Ascending aorta (tissue), 2 donors: ENCODE results near the gene SOX5. TPM values are rescaled to one million over a fixed set of nuclear protein-coding genes. Genes with fewer than 3 reads are reported as not detected.

Experiments
- DNase-seq, 2 donors: peaks; one replicate each; pipeline ENCODE4 v3.0.0-alpha.2; 2019; ENCODE audit warnings: low spot score in 2 of 2
- H3K27ac ChIP-seq, 2 donors: fragments of 200-600 bp; sonication (generic); one replicate each; pipeline ENCODE4 v1.5.1; 2016 to 2017; ENCODE audit warnings: mild to moderate bottlenecking in 1 of 2
- H3K27me3 ChIP-seq: fragments of 200-600 bp; sonication (generic); one replicate; pipeline ENCODE4 v1.5.1; 2017
- H3K36me3 ChIP-seq, 2 donors: fragments of 200-600 bp; sonication (generic); one replicate each; pipeline ENCODE4 v1.5.1; 2016
- H3K4me1 ChIP-seq, 2 donors: fragments of 200-600 bp; sonication (generic); one replicate each; pipeline ENCODE4 v1.5.1; 2016 to 2017; ENCODE audit warnings: mild to moderate bottlenecking in 1 of 2
- H3K4me3 ChIP-seq, 2 donors: fragments of 200-600 bp; sonication (generic); one replicate each; pipeline ENCODE4 v1.5.1; 2016 to 2017; ENCODE audit warnings: mild to moderate bottlenecking in 1 of 2
- H3K9me3 ChIP-seq, 2 donors: fragments of 200-600 bp; sonication (generic); one replicate each; pipeline ENCODE4 v1.5.1; 2016
- CTCF ChIP-seq, 3 experiments: fragments of 200-600 bp in 2 of 3; fragments of 450-650 bp in 1 of 3; sonication (generic) in 2 of 3; IDR thresholded peaks; one replicate each; pipeline ENCODE4 v1.5.1; 2016 to 2019; ENCODE audit warnings: antibody characterized with exemption in 3 of 3, mild to moderate bottlenecking in 1 of 3, moderate library complexity in 1 of 3
- intact Hi-C: fragments of 100-400 bp; cut with DNase I; formaldehyde crosslinking; loops from one replicate; pipeline ENCODE4 v1.15.1; 2023
- total RNA-seq: library from RNA; depleted of rRNA; stranded (reverse); fragments of >200 nt; gene quantifications from one replicate; pipeline ENCODE4 v1.1.0, GENCODE V29; 2016

The SOX5 gene
- total RNA-seq, 1 donor from 2014 or later, result 18.2 TPM

- H3K9me3 ChIP-seq, result no peaks in the 10 kb centered on the region
- TF ChIP-seq CTCF (IDR thresholded peaks at IDR 0.05), result no peak
- no peak overlapping the region for H3K4me3 ChIP-seq
- DNase-seq, result no peak
- no peak overlapping the region for H3K27ac ChIP-seq
- no peaks in the 10 kb centered on the region for H3K27me3 ChIP-seq
- H3K4me1 ChIP-seq, result no peaks in the 10 kb centered on the region
- intact Hi-C loops, result no loop called here
- no peaks in the 10 kb centered on the region for H3K36me3 ChIP-seq
Measured at GRCh38 chr12:23847857-23848256, 101.6 kb downstream of the SOX5 start.

GRCh38 chr12:23843958-23844357, 105.5 kb downstream of the SOX5 start:
- no peak for TF ChIP-seq CTCF (IDR thresholded peaks at IDR 0.05)
- no peak overlapping the region for H3K4me3 ChIP-seq
- no peak for DNase-seq
- H3K4me1 ChIP-seq, result no peaks in the 10 kb centered on the region
- no peak overlapping the region for H3K27ac ChIP-seq
- H3K9me3 ChIP-seq, result no peaks in the 10 kb centered on the region
- intact Hi-C loops, result no loop called here
- no peaks in the 10 kb centered on the region for H3K36me3 ChIP-seq
- no peaks in the 10 kb centered on the region for H3K27me3 ChIP-seq

- TF ChIP-seq CTCF (IDR thresholded peaks at IDR 0.05), result no peak
- no peak for DNase-seq
- intact Hi-C loops, result no loop called here
- Histone ChIP-seq H3K27ac (no peak overlapping the region), H3K27me3 (no peaks in the 10 kb centered on the region), H3K9me3 (no peaks in the 10 kb centered on the region), H3K4me1 (no peaks in the 10 kb centered on the region), H3K36me3 (no peaks in the 10 kb centered on the region), H3K4me3 (no peak overlapping the region)
Measured at GRCh38 chr12:23834076-23834475, 115.4 kb downstream of the SOX5 start.

- DNase-seq, result no peak
- no peaks in the 10 kb centered on the region for H3K4me1 ChIP-seq
- no peaks in the 10 kb centered on the region for H3K36me3 ChIP-seq
- no peaks in the 10 kb centered on the region for H3K27me3 ChIP-seq
- H3K27ac ChIP-seq, result no peak overlapping the region
- intact Hi-C loops, result no loop called here
- no peak overlapping the region for H3K4me3 ChIP-seq
- TF ChIP-seq CTCF (IDR thresholded peaks at IDR 0.05), result no peak
- H3K9me3 ChIP-seq, result no peaks in the 10 kb centered on the region
Measured at GRCh38 chr12:23831739-23832138, 117.7 kb downstream of the SOX5 start.

- Histone ChIP-seq H3K27ac (no peak overlapping the region), H3K4me3 (no peak overlapping the region)
- intact Hi-C loops, result no loop called here
Measured at GRCh38 chr12:23830210-23830609, 119.3 kb downstream of the SOX5 start.

More at GRCh38 chr12:23830210-23830609, 119.3 kb downstream of the SOX5 start:
- no peak for DNase-seq
- Histone ChIP-seq H3K4me1 (no peaks in the 10 kb centered on the region), H3K36me3 (no peaks in the 10 kb centered on the region), H3K9me3 (no peaks in the 10 kb centered on the region), H3K27me3 (no peaks in the 10 kb centered on the region)
- no peak for TF ChIP-seq CTCF (IDR thresholded peaks at IDR 0.05)
